Adrenal gland (tissue), 12 donors: ENCODE data around the gene TMEM59. TPM values are rescaled to one million over a fixed set of nuclear protein-coding genes. Genes with fewer than 3 reads are reported as not detected.
"Not testable (repeated sequence)": the region's sequence is repeated elsewhere in the genome, so short reads cannot be mapped to it uniquely, and the experiment has no call there.

Experiments used
- DNase-seq, 7 donors: peaks; one replicate each; pipeline ENCODE4 v3.0.0-alpha.2; 2019 to 2020
- H3K27ac ChIP-seq, 5 donors: fragments of 200-600 bp; sonication (generic) in 4 of 5; 1 replicate in 3 of 5; 2 replicates in 2 of 5; pipeline versions ENCODE4 v1.5.1 to v1.8.0; 2016 to 2020; ENCODE audit warnings: mild to moderate bottlenecking in 1 of 5
- H3K27me3 ChIP-seq: fragments of 200-600 bp; 2 replicates; pipeline ENCODE4 v1.8.0; 2021
- H3K36me3 ChIP-seq, 2 donors: fragments of 200-600 bp; replicated peaks in 1 of 2; 1 replicate in 1 of 2; 2 replicates in 1 of 2; pipeline versions ENCODE4 v1.5.1 to v1.8.0; 2018 to 2022
- H3K4me1 ChIP-seq, 2 donors: fragments of 200-600 bp; replicated peaks in 1 of 2; 1 replicate in 1 of 2; 2 replicates in 1 of 2; pipeline versions ENCODE4 v1.5.1 to v1.8.0; 2018 to 2021
- H3K4me3 ChIP-seq, 4 donors: fragments of 200-600 bp; sonication (generic) in 3 of 4; one replicate each; pipeline ENCODE4 v1.5.1; 2016 to 2018
- H3K9me3 ChIP-seq, 3 donors: fragments of 200-600 bp; sonication (generic) in 1 of 3; replicated peaks in 1 of 3; 1 replicate in 2 of 3; 2 replicates in 1 of 3; pipeline versions ENCODE4 v1.5.1 to v1.8.0; 2016 to 2021
- POLR2A ChIP-seq, 2 donors: fragments of 450-650 bp; IDR thresholded peaks; one replicate each; pipeline ENCODE4 v1.6.1; 2017; ENCODE audit warnings: antibody characterized with exemption in 2 of 2, mild to moderate bottlenecking in 2 of 2, moderate library complexity in 1 of 2
- WGBS, 4 donors: extraction: QIAGEN DNeasy Blood & Tissue Kit in 2 of 4; methylation state at CpG; one replicate each; pipeline versions ENCODE4 v1.1.5 to v1.1.7; 2013 to 2017; 5-methylcytosine and 5-hydroxymethylcytosine counted together
- intact Hi-C, 2 donors: fragments of 100-400 bp; cut with DNase I; formaldehyde crosslinking; loops; one replicate each; pipeline versions ENCODE4 v1.14.1 to v1.15.0; 2022 to 2023
- polyA plus RNA-seq, 3 donors: library from polyadenylated mRNA; stranded (reverse); fragments of 200-250 nt in 2 of 3; fragments of 350-450 nt in 1 of 3; fragmentation: Illumina TruSeq in 1 of 3; extraction: RNeasy Lipid Tissue Mini Kit (QIAGEN cat#74804) in 1 of 3; gene quantifications; one replicate each; pipeline ENCODE4 v1.2.3, GENCODE V29; 2013 to 2014
- total RNA-seq, 9 donors: library from RNA; depleted of rRNA in 4 of 9; stranded (reverse); fragments of >200 nt in 4 of 9; fragments of 120-200 nt in 1 of 9; fragmentation: NEBNext Ultra II Directional in 1 of 9; extraction: Animal tissue kit (Norgen Biotek cat#: 25700) in 1 of 9; gene quantifications; one replicate each; pipeline versions ENCODE4 v1.1.0 to v1.2.4, GENCODE V29; 2013 to 2023
- TF ChIP-seq, protein P1 (sequence below), 6 experiments: fragments of 450-650 bp in 4 of 6; fragments of 200-600 bp in 2 of 6; sonication (generic) in 1 of 6; IDR thresholded peaks; 1 replicate in 5 of 6; 2 replicates in 1 of 6; pipeline versions ENCODE4 v1.5.1 to v1.8.0; 2016 to 2021; ENCODE audit warnings: antibody characterized with exemption in 6 of 6, mild to moderate bottlenecking in 2 of 6, moderate library complexity in 1 of 6
- donor health status: healthy with polysubstance abuse.
- donor health status: Bipolar disorder and iron deficiency.
- donor health status: DM: yes; HTN: yes; CAD: no.
- donor health status: DM: no; HTN: no; CAD: no.
- donor health status: DM: no; HTN: no; CAD: no.
- donor health status: DM: yes; HTN: yes; CAD: no.

Gene TMEM59
- total and polyA plus RNA-seq, 12 donors = 96.8 to 736 (median 473) TPM

DNA sequence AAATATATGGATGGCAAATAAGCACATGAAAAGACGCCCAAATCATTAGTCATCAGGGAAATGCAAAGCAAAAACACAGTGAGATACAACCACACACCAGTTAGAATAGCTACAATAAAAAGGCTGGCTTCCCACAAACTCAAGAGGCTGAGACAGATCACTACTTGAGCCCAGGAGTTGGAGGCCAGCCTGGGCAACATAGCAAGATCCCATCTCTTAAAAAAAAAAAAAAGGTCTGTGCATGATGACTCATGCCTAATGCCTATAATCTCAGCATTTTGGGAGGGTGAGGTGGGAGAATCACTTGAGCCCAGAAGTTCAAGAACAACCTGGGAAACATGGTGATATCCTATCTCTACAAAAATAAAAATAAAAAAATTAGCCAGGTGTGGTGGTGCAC is 54.8 kb downstream of the TMEM59 start:
- Histone ChIP-seq H3K4me1 (no peaks in the 10 kb centered on the region), H3K36me3 (no peaks in the 10 kb centered on the region), H3K9me3 (no peaks in the 10 kb centered on the region), H3K4me3 (no peak overlapping the region), H3K27me3 (no peaks in the 10 kb centered on the region), H3K27ac (no peak overlapping the region)
- DNase-seq = no peak
- no peak for TF ChIP-seq POLR2A (IDR thresholded peaks at IDR 0.05)
- TF ChIP-seq, protein P1, sequence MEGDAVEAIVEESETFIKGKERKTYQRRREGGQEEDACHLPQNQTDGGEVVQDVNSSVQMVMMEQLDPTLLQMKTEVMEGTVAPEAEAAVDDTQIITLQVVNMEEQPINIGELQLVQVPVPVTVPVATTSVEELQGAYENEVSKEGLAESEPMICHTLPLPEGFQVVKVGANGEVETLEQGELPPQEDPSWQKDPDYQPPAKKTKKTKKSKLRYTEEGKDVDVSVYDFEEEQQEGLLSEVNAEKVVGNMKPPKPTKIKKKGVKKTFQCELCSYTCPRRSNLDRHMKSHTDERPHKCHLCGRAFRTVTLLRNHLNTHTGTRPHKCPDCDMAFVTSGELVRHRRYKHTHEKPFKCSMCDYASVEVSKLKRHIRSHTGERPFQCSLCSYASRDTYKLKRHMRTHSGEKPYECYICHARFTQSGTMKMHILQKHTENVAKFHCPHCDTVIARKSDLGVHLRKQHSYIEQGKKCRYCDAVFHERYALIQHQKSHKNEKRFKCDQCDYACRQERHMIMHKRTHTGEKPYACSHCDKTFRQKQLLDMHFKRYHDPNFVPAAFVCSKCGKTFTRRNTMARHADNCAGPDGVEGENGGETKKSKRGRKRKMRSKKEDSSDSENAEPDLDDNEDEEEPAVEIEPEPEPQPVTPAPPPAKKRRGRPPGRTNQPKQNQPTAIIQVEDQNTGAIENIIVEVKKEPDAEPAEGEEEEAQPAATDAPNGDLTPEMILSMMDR (IDR thresholded peaks at IDR 0.05) = no peak
- intact Hi-C loops = no loop called here
- 82 to 95% (median 84%) methylated on average over 1 of the region's 1 CpG for WGBS, 4 donors

DNA sequence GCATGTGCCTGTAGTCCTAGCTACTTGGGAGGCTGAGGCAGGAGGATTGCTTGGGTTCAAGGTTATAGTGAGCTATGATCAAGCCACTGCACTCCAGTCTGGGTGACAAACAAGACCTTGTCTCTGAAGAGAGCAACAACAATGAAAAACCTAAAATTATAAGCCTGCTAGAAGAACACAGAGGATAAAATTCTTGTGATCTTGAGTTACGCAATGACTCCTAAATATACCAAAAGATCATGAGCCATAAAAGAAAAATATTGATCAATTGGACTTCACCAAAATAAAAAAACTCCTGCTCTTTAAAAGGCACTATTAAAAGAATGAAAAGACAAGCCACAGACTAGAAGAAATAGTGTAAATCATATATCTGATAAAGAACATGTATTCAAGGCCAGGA is 57.3 kb downstream of the TMEM59 start:
- no peaks in the 10 kb centered on the region for H3K27me3 ChIP-seq
- 83 to 89% (median 84%) methylated on average over 1 of the region's 1 CpG for WGBS, 4 donors
- TF ChIP-seq, protein P1 (IDR thresholded peaks at IDR 0.05) = no peak
- no peak for TF ChIP-seq POLR2A (IDR thresholded peaks at IDR 0.05)
- no peaks in the 10 kb centered on the region for H3K36me3 ChIP-seq
- no peak overlapping the region for H3K27ac ChIP-seq
- H3K9me3 ChIP-seq = no peaks in the 10 kb centered on the region
- no peaks in the 10 kb centered on the region for H3K4me1 ChIP-seq
- no peak overlapping the region for H3K4me3 ChIP-seq
- intact Hi-C loops = no loop called here
- DNase-seq = no peak

DNA sequence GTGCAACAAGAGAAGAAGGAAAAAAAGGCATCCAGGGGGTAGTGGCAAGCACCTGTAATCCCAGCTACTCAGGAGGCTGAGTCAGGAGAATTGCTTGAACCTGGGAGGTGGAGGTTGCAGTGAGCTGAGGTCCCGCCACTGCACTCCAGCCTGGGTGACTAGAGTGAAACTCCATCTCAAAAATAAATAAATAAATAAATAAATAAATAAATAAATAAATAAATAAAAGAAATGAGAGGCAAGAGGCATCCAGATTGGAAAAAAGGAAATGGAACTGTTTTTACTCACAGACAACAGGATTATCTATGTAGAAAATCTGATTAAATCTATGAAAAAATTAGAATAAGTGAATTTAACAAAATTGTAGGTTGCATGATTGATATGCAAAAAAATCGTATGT is 58.5 kb downstream of the TMEM59 start:
- H3K4me1 ChIP-seq, intact Hi-C loops, H3K27ac ChIP-seq, H3K9me3 ChIP-seq, DNase-seq, H3K4me3 ChIP-seq, H3K27me3 ChIP-seq, H3K36me3 ChIP-seq: not testable (repeated sequence)
- WGBS, 4 donors = 77 to 94% (median 88%) methylated on average over 2 of the region's 2 CpGs

DNA sequence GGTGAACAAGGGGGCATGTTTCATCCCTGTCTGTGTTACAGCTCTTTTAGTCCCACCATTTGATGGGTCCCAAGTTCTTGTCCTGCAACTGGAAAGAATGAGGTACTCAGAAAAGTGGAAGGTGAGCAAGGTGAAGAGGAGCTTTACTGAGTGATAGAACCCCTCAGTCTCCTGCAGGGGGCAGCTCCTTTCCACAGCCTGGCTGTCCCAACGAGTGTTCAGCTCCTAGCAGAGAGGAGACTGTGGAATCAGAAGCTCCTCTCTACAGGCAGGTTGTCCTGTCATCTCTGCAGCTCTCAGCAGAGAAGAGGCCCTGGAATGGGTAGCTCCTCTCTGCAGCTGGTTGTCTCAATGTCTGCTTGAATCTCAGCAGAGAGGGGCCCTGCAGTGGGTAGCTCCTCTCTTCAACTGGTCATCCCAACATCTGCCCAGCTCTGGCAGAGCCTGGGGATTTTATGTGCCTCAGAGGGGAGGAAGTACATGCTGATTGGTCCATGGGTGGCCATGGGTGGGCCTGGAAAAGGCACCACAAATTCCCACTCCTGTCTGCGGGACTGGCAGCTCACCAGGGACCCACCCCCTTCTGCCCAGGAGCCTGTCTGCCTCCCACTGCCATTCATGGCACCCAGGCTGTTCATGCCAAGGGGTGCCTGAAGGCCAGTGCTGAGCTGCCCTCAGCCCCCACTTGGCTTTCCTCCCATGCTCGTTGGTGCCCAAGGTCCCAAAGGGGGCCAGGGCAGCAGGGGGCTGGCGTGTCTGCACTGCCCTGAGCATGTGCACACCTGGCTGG is 60.7 kb downstream of the TMEM59 start:
- 56 to 75% (median 70%) methylated on average over 2 to 4 of the region's 4 CpGs for WGBS, 4 donors
- no peaks in the 10 kb centered on the region for H3K36me3 ChIP-seq
- TF ChIP-seq, protein P1 (IDR thresholded peaks at IDR 0.05) = peak in 3 of 6 experiments; percentile 9 to 38 (median 30)
- no peak for TF ChIP-seq POLR2A (IDR thresholded peaks at IDR 0.05)
- no peaks in the 10 kb centered on the region for H3K9me3 ChIP-seq
- DNase-seq = peak in 4 of 7 donors; percentile 28 to 53 (median 43)
- no peak overlapping the region for H3K4me3 ChIP-seq
- intact Hi-C loops = no loop called here
- no peaks in the 10 kb centered on the region for H3K4me1 ChIP-seq
- no peak overlapping the region for H3K27ac ChIP-seq
- H3K27me3 ChIP-seq = no peaks in the 10 kb centered on the region

DNA sequence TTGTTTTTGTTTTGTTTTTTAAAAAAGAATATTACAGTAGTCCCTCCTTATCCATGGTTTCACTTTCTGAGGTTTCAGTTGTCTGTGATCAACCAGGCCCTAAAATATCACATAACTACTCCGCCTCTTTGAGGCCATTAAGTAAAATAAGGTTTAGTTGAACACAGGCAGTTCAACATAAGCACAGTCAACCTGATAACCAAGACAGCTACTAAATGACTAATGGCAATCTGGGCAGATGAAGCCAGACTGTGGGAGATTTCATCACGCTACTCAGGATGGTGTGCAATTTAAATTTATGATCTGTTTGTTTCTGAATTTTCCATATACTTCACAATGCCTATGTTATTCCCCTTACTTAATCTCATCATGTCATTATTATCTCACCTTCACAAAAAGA is 65.1 kb downstream of the TMEM59 start:
- Histone ChIP-seq H3K4me3 (no peak overlapping the region), H3K27ac (no peak overlapping the region), H3K9me3 (no peaks in the 10 kb centered on the region), H3K27me3 (no peaks in the 10 kb centered on the region), H3K36me3 (no peaks in the 10 kb centered on the region), H3K4me1 (no peaks in the 10 kb centered on the region)
- no peak for DNase-seq
- 79 to 89% (median 87%) methylated on average over 2 of the region's 2 CpGs for WGBS, 4 donors
- intact Hi-C loops = no loop called here
- TF ChIP-seq, protein P1 (IDR thresholded peaks at IDR 0.05) = no peak
- TF ChIP-seq POLR2A (IDR thresholded peaks at IDR 0.05) = no peak
